OCI-LY3 (cell line): ENCODE results near the gene IGFL4.

Source experiments
- H2AFZ ChIP-seq: fragments of 200-600, 300-600 bp; shearing (Covaris generic); 2 replicates; pipeline ENCODE4 v1.6.0; 2014; ENCODE audit warnings: antibody characterized with exemption, low read depth, low read length
- H3K27ac ChIP-seq: fragments of 200-600, 300-600 bp; sonication (generic); 2 replicates; pipeline ENCODE4 v1.5.1; 2014; ENCODE audit warnings: mild to moderate bottlenecking, low read length, moderate library complexity, mixed read lengths
- H3K27me3 ChIP-seq: fragments of 200-600, 300-600 bp; sonication (generic); 2 replicates; pipeline ENCODE4 v1.6.1; 2014; ENCODE audit warnings: low read depth, low read length, mixed read lengths
- H3K36me3 ChIP-seq: fragments of 200-600, 300-600 bp; sonication (generic); replicated peaks from 2 replicates; pipeline ENCODE3; 2014; ENCODE audit warnings: low read depth, low read length, mixed read lengths
- H3K4me1 ChIP-seq: fragments of 300-600, 200-600 bp; sonication (generic); 2 replicates; pipeline ENCODE4 v1.6.1; 2014; ENCODE audit warnings: low read length, mixed read lengths
- H3K4me2 ChIP-seq: fragments of 200-600, 300-600 bp; sonication (generic); 2 replicates; pipeline ENCODE4 v1.6.1; 2014; ENCODE audit warnings: low read length, mixed read lengths
- H3K4me3 ChIP-seq: fragments of 300-600, 200-600 bp; sonication (generic); 2 replicates; pipeline ENCODE4 v1.5.1; 2014; ENCODE audit warnings: antibody characterized with exemption, mild to moderate bottlenecking, low read length, moderate library complexity
- H3K79me2 ChIP-seq: fragments of 300-600, 200-600 bp; shearing (Covaris generic); 2 replicates; pipeline ENCODE4 v1.6.1; 2014; ENCODE audit warnings: mild to moderate bottlenecking, low read length, mixed read lengths
- H3K9ac ChIP-seq: fragments of 300-600, 200-600 bp; shearing (Covaris generic); 2 replicates; pipeline ENCODE4 v1.6.0; 2014; ENCODE audit warnings: mild to moderate bottlenecking, low read length, moderate library complexity
- H3K9me3 ChIP-seq: fragments of 200-600, 300-600 bp; shearing (Covaris generic); 2 replicates; pipeline ENCODE4 v1.6.1; 2014; ENCODE audit warnings: low read length, mixed read lengths; ENCODE audit not compliant: insufficient read depth
- H4K20me1 ChIP-seq: fragments of 200-600, 300-600 bp; sonication (generic); 2 replicates; pipeline ENCODE4 v1.6.1; 2016; ENCODE audit warnings: low read length, mixed read lengths; ENCODE audit not compliant: insufficient read depth
- EZH2phosphoT487 ChIP-seq: fragments of 200-600 bp; shearing (Covaris generic); IDR thresholded peaks from 2 replicates; pipeline ENCODE4 v1.6.1; 2018; ENCODE audit warnings: antibody characterized with exemption, mixed run types, low read depth
- TF ChIP-seq, protein P1 (sequence below): fragments of 200-600, 300-600 bp; sonication (generic); IDR thresholded peaks from 2 replicates; pipeline ENCODE4 v1.5.1; 2014; ENCODE audit warnings: antibody characterized with exemption, low read length, low read depth

IGFL4 gene

GRCh38 chr19:46002678-46003275, 38.0 kb downstream of the IGFL4 start:
- TF ChIP-seq, protein P1, sequence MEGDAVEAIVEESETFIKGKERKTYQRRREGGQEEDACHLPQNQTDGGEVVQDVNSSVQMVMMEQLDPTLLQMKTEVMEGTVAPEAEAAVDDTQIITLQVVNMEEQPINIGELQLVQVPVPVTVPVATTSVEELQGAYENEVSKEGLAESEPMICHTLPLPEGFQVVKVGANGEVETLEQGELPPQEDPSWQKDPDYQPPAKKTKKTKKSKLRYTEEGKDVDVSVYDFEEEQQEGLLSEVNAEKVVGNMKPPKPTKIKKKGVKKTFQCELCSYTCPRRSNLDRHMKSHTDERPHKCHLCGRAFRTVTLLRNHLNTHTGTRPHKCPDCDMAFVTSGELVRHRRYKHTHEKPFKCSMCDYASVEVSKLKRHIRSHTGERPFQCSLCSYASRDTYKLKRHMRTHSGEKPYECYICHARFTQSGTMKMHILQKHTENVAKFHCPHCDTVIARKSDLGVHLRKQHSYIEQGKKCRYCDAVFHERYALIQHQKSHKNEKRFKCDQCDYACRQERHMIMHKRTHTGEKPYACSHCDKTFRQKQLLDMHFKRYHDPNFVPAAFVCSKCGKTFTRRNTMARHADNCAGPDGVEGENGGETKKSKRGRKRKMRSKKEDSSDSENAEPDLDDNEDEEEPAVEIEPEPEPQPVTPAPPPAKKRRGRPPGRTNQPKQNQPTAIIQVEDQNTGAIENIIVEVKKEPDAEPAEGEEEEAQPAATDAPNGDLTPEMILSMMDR, result no peak
- no peak for TF ChIP-seq EZH2phosphoT487
- Histone ChIP-seq H3K27me3 (no peaks in the 10 kb centered on the region), H4K20me1 (no peaks in the 10 kb centered on the region), H3K9me3 (no peaks in the 10 kb centered on the region), H2AFZ (no peak overlapping the region), H3K4me1 (no peaks in the 10 kb centered on the region), H3K79me2 (no peaks in the 10 kb centered on the region), H3K4me2 (no peak overlapping the region), H3K27ac (no peak overlapping the region), H3K36me3 (peaks cover 3% of the 10 kb centered on the region), H3K4me3 (no peak overlapping the region), H3K9ac (no peak overlapping the region)

GRCh38 chr19:46000491-46001246, 40.1 kb downstream of the IGFL4 start:
- Histone ChIP-seq H3K4me2 (no peak overlapping the region), H3K79me2 (peaks cover 5% of the 10 kb centered on the region), H3K4me1 (peaks cover 4% of the 10 kb centered on the region), H4K20me1 (no peaks in the 10 kb centered on the region), H3K27ac (no peak overlapping the region), H3K27me3 (no peaks in the 10 kb centered on the region), H2AFZ (no peak overlapping the region), H3K4me3 (no peak overlapping the region), H3K9ac (no peak overlapping the region), H3K36me3 (peaks cover 8% of the 10 kb centered on the region), H3K9me3 (no peaks in the 10 kb centered on the region)
- TF ChIP-seq, protein P1, result no peak
- TF ChIP-seq EZH2phosphoT487, result no peak

DNA sequence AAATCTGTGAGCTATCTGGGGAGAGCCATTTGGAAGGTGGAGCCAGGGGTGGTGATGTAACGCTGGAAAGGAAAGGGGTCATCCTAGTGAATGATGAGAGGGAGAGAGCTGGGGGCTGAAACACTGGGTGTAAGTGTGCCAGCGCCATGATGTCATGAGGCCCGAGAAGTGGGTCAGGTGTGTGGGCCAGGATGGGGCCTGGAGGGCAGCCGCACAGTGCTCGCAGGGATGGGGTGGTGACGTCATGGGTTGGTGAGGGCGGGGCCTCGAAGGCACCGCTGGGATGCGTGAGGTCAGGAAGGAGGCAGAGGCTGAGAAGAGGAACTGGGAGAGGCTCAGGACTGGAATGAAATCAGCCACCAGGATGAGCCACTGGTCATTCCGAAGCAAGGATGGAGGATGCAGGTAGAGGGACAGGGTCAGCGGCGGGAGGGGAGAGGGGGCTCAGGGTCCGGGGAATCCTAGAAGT, 41.1 kb downstream of the IGFL4 start:
- peaks cover 8% of the 10 kb centered on the region for H3K36me3 ChIP-seq
- H3K27me3 ChIP-seq, result no peaks in the 10 kb centered on the region
- H3K79me2 ChIP-seq, result peaks cover 7% of the 10 kb centered on the region
- H3K9ac ChIP-seq, result no peak overlapping the region
- H3K4me3 ChIP-seq, result no peak overlapping the region
- no peak overlapping the region for H2AFZ ChIP-seq
- no peak overlapping the region for H3K27ac ChIP-seq
- peaks cover 4% of the 10 kb centered on the region for H3K4me1 ChIP-seq
- H4K20me1 ChIP-seq, result no peaks in the 10 kb centered on the region
- TF ChIP-seq, protein P1, result no peak
- TF ChIP-seq EZH2phosphoT487, result no peak
- no peaks in the 10 kb centered on the region for H3K9me3 ChIP-seq
- H3K4me2 ChIP-seq, result no peak overlapping the region

DNA sequence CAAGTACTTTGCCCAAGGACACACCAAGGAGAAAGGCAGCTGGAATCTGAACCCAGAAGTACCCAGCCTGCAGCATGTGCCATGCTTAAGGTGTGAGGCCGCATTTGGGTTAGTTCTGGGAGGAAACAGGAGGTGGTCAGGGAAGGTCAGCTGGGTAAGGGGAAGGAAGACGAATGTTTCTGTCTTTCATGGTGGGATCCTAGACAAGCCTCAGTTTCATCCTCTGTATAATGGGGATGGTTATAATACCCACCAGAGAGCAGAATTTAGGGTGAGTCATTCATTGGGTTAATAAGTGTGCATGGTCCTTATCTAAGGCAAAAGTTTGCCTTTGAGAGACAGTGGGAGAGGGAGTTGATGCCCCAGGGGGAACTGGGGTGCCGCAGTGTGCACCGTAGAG, 42.0 kb downstream of the IGFL4 start:
- no peak overlapping the region for H2AFZ ChIP-seq
- no peaks in the 10 kb centered on the region for H3K9me3 ChIP-seq
- H3K4me3 ChIP-seq, result no peak overlapping the region
- no peak overlapping the region for H3K9ac ChIP-seq
- H3K27ac ChIP-seq, result no peak overlapping the region
- no peaks in the 10 kb centered on the region for H4K20me1 ChIP-seq
- no peak overlapping the region for H3K4me2 ChIP-seq
- H3K27me3 ChIP-seq, result no peaks in the 10 kb centered on the region
- peaks cover 7% of the 10 kb centered on the region for H3K79me2 ChIP-seq
- no peak for TF ChIP-seq EZH2phosphoT487
- TF ChIP-seq, protein P1, result no peak
- H3K4me1 ChIP-seq, result peaks cover 7% of the 10 kb centered on the region
- peaks cover 8% of the 10 kb centered on the region for H3K36me3 ChIP-seq
